Large intestine (tissue), 3 donors: ENCODE results near the gene MYRIP. TPM values are rescaled to one million over a fixed set of nuclear protein-coding genes. Genes with fewer than 3 reads are reported as not detected.
"Not testable (repeated sequence)": the region's sequence is repeated elsewhere in the genome, so short reads cannot be mapped to it uniquely, and the experiment has no call there.

Experiments
- DNase-seq, 2 donors: peaks; one replicate each; pipeline versions ENCODE4 v3.0.0 to v3.0.0-alpha.2; 2013
- H3K27ac ChIP-seq: one replicate; pipeline ENCODE4 v1.5.1; 2013; ENCODE audit warnings: low read length
- H3K27me3 ChIP-seq: 2 replicates; pipeline ENCODE4 v1.6.1; 2013; ENCODE audit warnings: low read length; ENCODE audit not compliant: control insufficient read depth, insufficient read depth
- H3K36me3 ChIP-seq: 2 replicates; pipeline ENCODE4 v1.6.1; 2013; ENCODE audit warnings: low read length; ENCODE audit not compliant: control insufficient read depth, insufficient read depth
- H3K4me1 ChIP-seq: one replicate; pipeline ENCODE4 v1.6.1; 2013; ENCODE audit warnings: low read length; ENCODE audit not compliant: control insufficient read depth, insufficient read depth
- H3K4me3 ChIP-seq: one replicate; pipeline ENCODE4 v1.5.1; 2013; ENCODE audit warnings: low read length
- H3K9me3 ChIP-seq: one replicate; pipeline ENCODE4 v1.6.1; 2013; ENCODE audit warnings: mild to moderate bottlenecking, low read depth, low read length, moderate library complexity; ENCODE audit not compliant: control insufficient read depth
- WGBS: methylation state at CpG from one replicate; pipeline ENCODE4 v1.1.5; 2013; ENCODE audit warnings: low lambda C conversion rate; ENCODE audit not compliant: insufficient coverage; 5-methylcytosine and 5-hydroxymethylcytosine counted together
- polyA plus RNA-seq: library from polyadenylated mRNA; unstranded; fragments of 120-200 nt; gene quantifications from one replicate; pipeline ENCODE4 v1.2.1, GENCODE V29; 2013

MYRIP gene
- polyA plus RNA-seq, 1 donor, result 3.1 TPM

- Histone ChIP-seq H3K9me3 (no peaks in the 10 kb centered on the region), H3K27ac (no peak overlapping the region), H3K4me3 (no peak overlapping the region), H3K36me3 (no peaks in the 10 kb centered on the region), H3K27me3 (no peaks in the 10 kb centered on the region), H3K4me1 (no peaks in the 10 kb centered on the region)
- DNase-seq, result no peak
- WGBS, result no CpG with 5 or more reads among the region's 1 CpG
These were observed 28.4 kb upstream of the MYRIP start for GRCh38 chr3:39781025-39781424.

GRCh38 chr3:39781632-39782031, 27.8 kb upstream of the MYRIP start:
- Histone ChIP-seq H3K4me1 (no peaks in the 10 kb centered on the region), H3K27me3 (no peaks in the 10 kb centered on the region), H3K36me3 (no peaks in the 10 kb centered on the region), H3K4me3 (no peak overlapping the region), H3K9me3 (no peaks in the 10 kb centered on the region), H3K27ac (no peak overlapping the region)
- 100% methylated on average over 2 of the region's 3 CpGs for WGBS
- DNase-seq, result no peak

GRCh38 chr3:39783680-39784079, 25.7 kb upstream of the MYRIP start:
- H3K4me3 ChIP-seq, result no peak overlapping the region
- 80% methylated on average over 1 of the region's 4 CpGs for WGBS
- H3K36me3 ChIP-seq, result no peaks in the 10 kb centered on the region
- no peaks in the 10 kb centered on the region for H3K27me3 ChIP-seq
- H3K27ac ChIP-seq, result no peak overlapping the region
- no peaks in the 10 kb centered on the region for H3K4me1 ChIP-seq
- no peaks in the 10 kb centered on the region for H3K9me3 ChIP-seq
- DNase-seq, result no peak

- no peak for DNase-seq
- Histone ChIP-seq H3K4me1 (no peaks in the 10 kb centered on the region), H3K9me3 (no peaks in the 10 kb centered on the region), H3K27me3 (no peaks in the 10 kb centered on the region), H3K4me3 (no peak overlapping the region), H3K27ac (no peak overlapping the region), H3K36me3 (no peaks in the 10 kb centered on the region)
- WGBS, result 100% methylated on average over 1 of the region's 1 CpG
These were observed 24.5 kb upstream of the MYRIP start for GRCh38 chr3:39784922-39785321.

- Histone ChIP-seq H3K36me3 (no peaks in the 10 kb centered on the region), H3K4me3 (no peak overlapping the region), H3K27ac (no peak overlapping the region), H3K9me3 (no peaks in the 10 kb centered on the region), H3K27me3 (no peaks in the 10 kb centered on the region), H3K4me1 (no peaks in the 10 kb centered on the region)
- WGBS, result 40% methylated on average over 1 of the region's 3 CpGs
- peak in 1 of 2 donors; percentile 47 for DNase-seq
These were observed 21.1 kb upstream of the MYRIP start for GRCh38 chr3:39788128-39788883.

- Histone ChIP-seq H3K27ac (no peak overlapping the region), H3K9me3 (no peaks in the 10 kb centered on the region), H3K27me3 (no peaks in the 10 kb centered on the region), H3K4me1 (no peaks in the 10 kb centered on the region), H3K4me3 (no peak overlapping the region), H3K36me3 (no peaks in the 10 kb centered on the region)
- no peak for DNase-seq
- WGBS, result 100% methylated on average over 1 of the region's 3 CpGs
These were observed 17.8 kb upstream of the MYRIP start for GRCh38 chr3:39791603-39792002.

GRCh38 chr3:39794880-39795279, 14.5 kb upstream of the MYRIP start:
- DNase-seq, result no peak
- no CpG with 5 or more reads among the region's 6 CpGs for WGBS
- H3K27ac ChIP-seq, result no peak overlapping the region

GRCh38 chr3:39801216-39801615, 8.2 kb upstream of the MYRIP start:
- peaks cover 2% of the 10 kb centered on the region for H3K27me3 ChIP-seq
- peaks cover 9% of the 10 kb centered on the region for H3K4me1 ChIP-seq

More at GRCh38 chr3:39794880-39795279, 14.5 kb upstream of the MYRIP start:
- Histone ChIP-seq H3K4me1 (no peaks in the 10 kb centered on the region), H3K27me3 (peaks cover 2% of the 10 kb centered on the region), H3K9me3 (no peaks in the 10 kb centered on the region), H3K4me3 (no peak overlapping the region), H3K36me3 (no peaks in the 10 kb centered on the region)

GRCh38 chr3:39802486-39802885, 6.9 kb upstream of the MYRIP start:
- not testable (repeated sequence) for H3K27me3 ChIP-seq, DNase-seq, H3K9me3 ChIP-seq, H3K4me3 ChIP-seq, H3K36me3 ChIP-seq, H3K27ac ChIP-seq
- H3K4me1 ChIP-seq, result peaks cover 11% of the 10 kb centered on the region
- no CpG with 5 or more reads among the region's 3 CpGs for WGBS

More at GRCh38 chr3:39801216-39801615, 8.2 kb upstream of the MYRIP start:
- H3K27ac ChIP-seq, result no peak overlapping the region
- no peaks in the 10 kb centered on the region for H3K9me3 ChIP-seq
- no peak overlapping the region for H3K4me3 ChIP-seq
- DNase-seq, result no peak
- no peaks in the 10 kb centered on the region for H3K36me3 ChIP-seq

GRCh38 chr3:39803956-39804355, 5.5 kb upstream of the MYRIP start:
- no peaks in the 10 kb centered on the region for H3K36me3 ChIP-seq
- H3K27me3 ChIP-seq, result peaks cover 13% of the 10 kb centered on the region
- 93% methylated on average over 2 of the region's 2 CpGs for WGBS
- DNase-seq, result no peak
- H3K27ac ChIP-seq, result no peak overlapping the region
- H3K9me3 ChIP-seq, result no peaks in the 10 kb centered on the region
- H3K4me1 ChIP-seq, result peaks cover 11% of the 10 kb centered on the region
- H3K4me3 ChIP-seq, result no peak overlapping the region

- WGBS, result no CpG with 5 or more reads among the region's 3 CpGs
- no peaks in the 10 kb centered on the region for H3K9me3 ChIP-seq
- peaks cover 11% of the 10 kb centered on the region for H3K4me1 ChIP-seq
- no peak for DNase-seq
- H3K27me3 ChIP-seq, result peaks cover 18% of the 10 kb centered on the region
- H3K36me3 ChIP-seq, result no peaks in the 10 kb centered on the region
- peak overlapping the region; percentile 28 for H3K27ac ChIP-seq
- no peak overlapping the region for H3K4me3 ChIP-seq
These were observed 4.5 kb upstream of the MYRIP start for GRCh38 chr3:39804951-39805350.
